Neural progenitor cell (in vitro differentiated cells): ENCODE measurements around the gene AUNIP.

Source experiments
- EZH2 ChIP-seq: fragments of 200-600 bp; sonication (generic); IDR thresholded peaks from 2 replicates; pipeline ENCODE4 v1.6.1; 2017; ENCODE audit warnings: antibody characterized with exemption, mild to moderate bottlenecking, moderate library complexity
- TF ChIP-seq, protein P1 (sequence below): fragments of 200-600 bp; sonication (generic); IDR thresholded peaks from 2 replicates; pipeline ENCODE4 v1.5.1; 2017; ENCODE audit warnings: antibody characterized with exemption, mild to moderate bottlenecking

DNA sequence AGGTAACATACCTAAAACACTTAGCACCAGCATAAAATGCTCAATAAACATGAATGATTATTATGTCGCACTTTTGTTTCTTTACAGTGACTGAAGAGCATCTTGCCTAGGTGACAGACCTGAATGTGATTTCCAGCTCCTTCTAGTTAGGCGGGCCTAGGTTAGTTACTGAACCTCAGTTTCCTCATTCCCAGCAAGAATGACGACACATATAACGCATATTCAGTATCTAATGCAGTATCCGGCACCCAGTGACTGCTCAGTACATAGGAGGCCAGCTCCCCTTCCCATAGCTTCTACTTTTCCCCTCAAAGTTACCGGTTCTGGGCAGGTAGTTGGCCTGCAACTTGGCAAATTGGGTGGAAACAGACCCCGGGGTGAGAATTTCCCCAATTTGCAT, 763 bp downstream of the AUNIP start:
- TF ChIP-seq EZH2, result no peak
- TF ChIP-seq, protein P1, sequence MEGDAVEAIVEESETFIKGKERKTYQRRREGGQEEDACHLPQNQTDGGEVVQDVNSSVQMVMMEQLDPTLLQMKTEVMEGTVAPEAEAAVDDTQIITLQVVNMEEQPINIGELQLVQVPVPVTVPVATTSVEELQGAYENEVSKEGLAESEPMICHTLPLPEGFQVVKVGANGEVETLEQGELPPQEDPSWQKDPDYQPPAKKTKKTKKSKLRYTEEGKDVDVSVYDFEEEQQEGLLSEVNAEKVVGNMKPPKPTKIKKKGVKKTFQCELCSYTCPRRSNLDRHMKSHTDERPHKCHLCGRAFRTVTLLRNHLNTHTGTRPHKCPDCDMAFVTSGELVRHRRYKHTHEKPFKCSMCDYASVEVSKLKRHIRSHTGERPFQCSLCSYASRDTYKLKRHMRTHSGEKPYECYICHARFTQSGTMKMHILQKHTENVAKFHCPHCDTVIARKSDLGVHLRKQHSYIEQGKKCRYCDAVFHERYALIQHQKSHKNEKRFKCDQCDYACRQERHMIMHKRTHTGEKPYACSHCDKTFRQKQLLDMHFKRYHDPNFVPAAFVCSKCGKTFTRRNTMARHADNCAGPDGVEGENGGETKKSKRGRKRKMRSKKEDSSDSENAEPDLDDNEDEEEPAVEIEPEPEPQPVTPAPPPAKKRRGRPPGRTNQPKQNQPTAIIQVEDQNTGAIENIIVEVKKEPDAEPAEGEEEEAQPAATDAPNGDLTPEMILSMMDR, result no peak
